Head of caudate nucleus (tissue), 42 donors: Measurements from ENCODE around the gene IZUMO1R.
"Not testable (repeated sequence)": the region's sequence is repeated elsewhere in the genome, so short reads cannot be mapped to it uniquely, and the experiment has no call there.

Experiments used
- DNase-seq, 42 donors: peaks; one replicate each; pipeline versions ENCODE4 v3.0.0 to v3.0.0-alpha.2; 2020 to 2021; ENCODE audit warnings: mixed read lengths in 7 of 42
- intact Hi-C: fragments of 100-400 bp; cut with DNase I; formaldehyde crosslinking; loops from one replicate; pipeline ENCODE4 v1.15.0; 2022

The IZUMO1R gene

DNA sequence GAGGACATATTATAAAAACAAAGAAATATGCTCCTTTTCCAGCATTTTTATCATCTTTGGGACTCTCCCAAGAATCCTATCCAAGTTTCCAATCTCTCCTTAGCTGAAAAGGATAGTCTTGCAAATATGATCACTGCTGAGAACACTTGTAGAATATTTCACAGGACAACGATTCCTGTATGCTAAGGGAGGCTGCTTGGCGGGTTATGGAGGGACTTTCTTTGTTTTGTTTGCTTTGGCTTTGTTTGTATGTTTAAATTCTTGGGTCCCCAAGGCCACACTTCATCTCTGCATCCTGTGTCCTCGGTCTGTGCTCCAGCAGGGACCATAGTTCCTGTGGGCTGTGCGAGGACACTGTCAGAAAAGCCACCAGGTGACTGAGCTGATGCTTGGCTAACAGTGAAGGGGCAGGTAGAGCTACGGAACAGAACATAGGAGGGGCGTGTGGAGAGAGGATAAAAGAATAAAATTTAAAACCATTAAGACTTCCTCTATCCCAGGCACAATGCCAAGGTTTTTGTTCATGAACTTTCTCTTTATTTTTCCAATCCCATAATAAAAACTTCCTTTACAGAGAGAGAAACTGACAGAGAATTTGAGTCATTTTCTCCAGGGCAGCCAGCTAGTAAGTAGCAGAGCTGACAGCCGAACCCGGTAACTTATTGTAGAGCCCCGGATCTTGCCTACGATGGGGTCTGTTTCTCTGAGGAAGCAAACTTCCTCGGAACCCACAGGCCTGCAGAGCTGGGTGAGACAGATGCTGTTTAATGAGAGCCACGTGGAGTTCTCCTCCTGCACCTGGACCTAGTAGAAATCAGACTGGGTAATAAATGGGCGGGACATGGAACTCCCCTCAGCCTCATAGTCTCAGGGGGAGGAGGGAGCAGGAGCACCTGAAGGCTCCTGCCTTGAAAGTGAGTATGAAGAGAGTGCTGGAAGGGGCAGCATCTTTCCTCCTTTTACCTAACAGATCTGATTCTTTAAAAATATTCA is at the start of gene IZUMO1R:
IZUMO1R (plus strand) TSS at position 615 of the 993 bp plus-strand sequence. CDS start 1,057 bp downstream, outside the sequence.
- no peak for DNase-seq
- intact Hi-C loops, result no loop called here

DNA sequence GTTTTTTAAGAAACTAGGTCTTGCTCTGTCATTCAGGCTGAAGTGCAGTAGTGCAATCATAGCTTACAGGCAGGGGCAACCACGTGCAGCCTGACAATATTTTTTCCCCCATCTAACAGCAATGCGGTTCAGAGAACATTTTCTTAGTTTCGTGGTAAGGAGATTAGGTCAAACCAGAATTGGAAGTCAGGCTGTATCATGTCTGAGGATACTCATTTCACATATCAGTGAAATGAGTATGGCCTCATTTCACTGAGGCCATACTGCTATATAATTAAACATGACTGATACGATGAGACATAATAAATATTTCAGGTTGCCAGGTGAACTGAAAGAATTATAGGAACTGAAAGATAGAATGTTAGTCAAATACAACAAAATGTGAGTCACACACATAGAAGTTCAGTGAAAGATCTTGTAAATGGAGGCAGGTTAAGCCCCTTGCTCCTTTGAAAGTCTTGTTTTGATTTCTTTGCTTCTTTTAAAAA is 32.5 kb upstream of the IZUMO1R start:
- intact Hi-C loops, result no loop called here
- no peak for DNase-seq

DNA sequence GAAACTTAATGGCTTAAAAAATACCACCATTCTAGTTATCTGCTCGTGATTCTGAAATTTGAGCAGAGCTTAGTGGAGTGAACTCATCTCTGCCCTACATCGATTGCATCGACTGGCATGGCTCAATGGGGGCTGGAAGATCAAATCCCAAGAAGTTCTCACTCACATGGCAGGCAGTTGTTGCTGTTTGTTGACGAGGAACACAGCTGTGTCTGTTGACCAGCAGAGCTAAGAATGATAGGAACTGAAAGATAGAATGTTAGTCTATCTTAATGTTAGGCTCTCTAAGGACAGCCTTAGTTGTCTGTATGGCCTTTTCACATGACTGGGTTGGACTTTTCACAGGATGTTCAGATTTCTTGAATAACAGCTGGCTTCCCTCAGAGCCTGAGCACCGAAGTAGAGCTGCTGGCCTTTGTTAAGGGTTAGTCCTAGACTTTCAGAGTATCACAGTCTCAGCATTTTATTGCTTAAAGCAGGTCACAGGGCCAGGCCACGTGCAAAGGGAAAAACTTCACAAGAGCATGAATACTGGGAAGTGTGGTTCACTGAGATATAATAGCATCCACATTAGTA is 31.6 kb upstream of the IZUMO1R start:
- intact Hi-C loops, result no loop called here
- DNase-seq, result no peak

DNA sequence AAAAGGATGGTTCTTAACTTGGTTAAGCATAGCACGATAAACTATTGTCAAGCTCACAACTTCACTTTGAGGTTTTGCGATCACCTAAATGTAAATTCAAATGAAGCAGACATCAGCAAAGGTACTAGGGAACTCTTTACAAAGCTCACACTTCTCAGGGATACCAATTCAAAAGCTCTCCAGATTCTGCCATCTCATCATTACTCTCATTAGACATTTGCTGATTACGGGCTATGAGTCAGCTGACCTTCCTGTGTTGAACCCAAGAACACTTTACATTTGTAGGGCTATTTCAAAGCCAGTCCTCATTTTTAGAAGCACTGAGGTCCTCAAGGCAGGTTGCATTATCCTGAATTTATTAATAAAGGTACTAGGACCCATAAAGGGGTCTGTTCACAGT is 28.4 kb upstream of the IZUMO1R start:
- DNase-seq, result no peak
- intact Hi-C loops, result no loop called here

DNA sequence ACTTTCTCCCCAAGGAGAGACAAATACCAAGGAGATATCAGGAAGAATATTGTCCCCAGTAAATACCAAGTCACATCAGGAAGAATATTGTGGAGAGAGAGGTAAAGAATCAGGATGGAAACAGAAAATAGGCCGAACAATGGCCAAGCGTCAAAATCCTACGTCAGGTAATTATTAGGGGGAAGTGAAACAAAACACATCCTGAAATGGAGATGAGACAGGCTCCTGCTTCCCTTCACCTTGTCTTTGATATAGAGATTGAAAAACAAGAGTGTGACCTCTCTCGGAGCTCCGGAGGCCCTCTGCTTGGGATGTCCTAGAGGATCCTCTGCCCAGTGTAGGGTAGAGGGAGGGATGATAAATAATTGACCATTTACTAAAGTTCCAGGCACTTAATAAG is 27.4 kb upstream of the IZUMO1R start:
- no peak for DNase-seq
- intact Hi-C loops, result no loop called here

DNA sequence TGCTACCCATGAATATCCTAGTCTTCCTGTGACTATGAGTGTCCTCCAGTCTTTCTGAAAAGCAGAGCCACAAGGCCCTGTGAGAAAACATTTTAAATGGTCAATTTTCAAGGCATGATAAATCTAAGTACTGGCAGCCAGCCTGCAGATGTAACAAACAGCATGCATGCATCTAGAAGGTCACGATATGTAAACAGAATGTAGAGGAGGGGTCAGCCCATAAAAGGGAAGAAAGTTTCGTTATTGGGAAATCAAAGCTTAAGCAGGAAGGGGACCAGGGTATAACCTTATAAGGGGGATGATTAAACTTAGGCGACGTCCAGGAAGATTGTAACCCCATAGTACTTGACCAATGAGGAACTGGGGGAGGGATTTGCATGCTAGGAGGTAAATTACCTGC is 26.2 kb upstream of the IZUMO1R start:
- DNase-seq, intact Hi-C loops: not testable (repeated sequence)

DNA sequence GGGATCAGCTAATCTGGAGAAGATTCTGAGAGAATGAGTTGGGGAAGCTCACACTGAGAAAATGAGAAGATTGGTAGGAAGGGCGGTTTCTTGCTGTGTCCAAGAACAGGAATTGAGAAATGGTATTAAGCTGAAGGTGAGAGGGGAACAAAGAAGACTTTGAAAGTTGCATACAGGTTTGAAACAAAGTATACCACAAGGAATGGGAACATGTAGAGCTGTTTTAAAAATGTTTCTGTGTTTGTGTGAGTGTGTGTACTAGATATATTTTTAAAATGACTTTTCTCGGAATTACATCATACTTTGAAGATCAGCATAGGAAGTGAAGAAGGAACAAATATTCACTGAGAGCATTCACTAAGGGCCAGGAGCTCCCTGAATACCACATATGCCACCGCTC is 24.4 kb upstream of the IZUMO1R start:
- intact Hi-C loops, result no loop called here
- DNase-seq, result no peak

DNA sequence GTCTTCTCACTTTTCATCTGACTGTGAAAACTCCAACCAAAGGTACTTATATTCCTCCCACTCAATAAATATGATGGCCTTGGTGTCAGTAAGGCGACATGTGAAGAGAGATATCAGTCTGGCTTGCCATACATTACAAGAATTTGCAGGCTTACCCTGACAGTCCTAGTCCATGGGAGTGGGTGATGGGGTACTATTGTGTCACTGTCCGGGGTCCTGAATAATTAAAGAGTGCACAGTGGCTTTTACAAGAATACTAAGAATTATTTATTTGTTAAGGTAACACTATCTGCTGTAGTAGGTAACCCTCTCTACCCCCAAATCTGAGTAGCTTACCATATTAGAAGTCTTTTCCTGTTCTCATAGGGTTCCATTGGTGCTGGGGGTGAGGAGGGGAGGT is 23.1 kb upstream of the IZUMO1R start:
- intact Hi-C loops, result no loop called here
- DNase-seq, result no peak

DNA sequence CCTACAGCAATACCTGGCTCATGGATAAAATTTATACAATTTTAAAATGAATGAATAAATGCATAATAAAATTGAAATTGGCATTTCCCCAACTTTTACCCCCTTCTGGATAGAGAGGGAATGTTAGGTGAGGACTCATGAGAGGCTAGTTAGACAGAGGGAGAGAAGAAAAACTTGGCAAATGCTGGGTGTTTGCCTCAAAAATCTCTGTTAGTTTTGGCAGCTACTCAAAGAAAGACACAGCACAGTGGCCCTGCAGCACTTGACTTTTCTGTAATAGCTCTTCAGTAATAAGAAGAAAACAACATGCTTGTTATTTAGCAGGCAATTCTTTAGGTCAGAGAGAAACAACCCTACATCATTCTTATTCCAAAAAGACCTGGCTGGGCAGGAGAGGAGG is 20.7 kb upstream of the IZUMO1R start:
- intact Hi-C loops, result no loop called here
- DNase-seq, result no peak

DNA sequence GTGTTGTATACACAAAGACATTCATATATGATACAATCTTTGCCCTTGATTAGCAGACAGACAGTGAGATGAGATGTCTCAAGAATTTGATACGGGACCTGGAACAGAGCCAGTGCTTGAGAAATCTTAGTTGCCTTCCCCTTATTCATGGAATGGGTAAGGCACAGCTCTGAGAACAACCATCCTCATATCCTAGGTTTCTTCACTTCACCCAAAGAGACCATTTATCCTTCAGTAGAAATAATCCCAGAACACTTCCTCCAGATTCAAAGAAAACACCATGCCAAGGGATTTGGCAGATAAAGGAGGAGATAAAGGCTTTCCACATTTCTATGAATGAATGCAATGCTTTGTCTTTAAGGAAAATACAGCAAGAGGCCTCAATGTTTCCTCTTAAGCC is 8.8 kb upstream of the IZUMO1R start:
- DNase-seq, result no peak
- intact Hi-C loops, result no loop called here

DNA sequence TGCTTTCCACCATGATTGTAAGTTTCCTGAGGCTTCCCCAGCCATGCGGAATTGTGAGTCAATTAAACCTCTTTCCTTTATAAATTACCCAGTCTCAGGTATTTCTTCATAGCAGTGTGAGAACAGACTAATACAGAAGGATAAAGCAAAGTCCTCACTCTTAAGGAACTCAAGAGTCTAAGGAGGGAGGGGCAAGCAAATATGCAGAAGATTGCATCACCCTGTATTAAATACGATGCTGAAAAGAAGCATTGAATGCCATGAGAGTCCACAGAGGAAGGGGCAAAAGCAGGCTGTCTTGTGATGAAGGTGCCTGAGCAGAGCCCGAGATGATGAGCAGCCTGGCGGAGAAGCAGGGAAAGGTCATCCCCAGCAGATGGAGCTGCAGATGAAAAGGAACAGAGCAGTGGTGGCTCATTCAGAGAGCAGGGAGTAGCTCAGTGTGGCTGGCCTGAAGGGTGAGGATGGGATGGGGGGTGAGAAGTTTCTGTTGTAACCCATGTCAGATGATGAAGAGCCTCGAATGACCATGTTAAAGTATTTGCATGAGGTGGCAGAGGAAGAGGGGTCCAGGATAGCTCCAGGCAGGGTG is 6.3 kb upstream of the IZUMO1R start:
- no peak for DNase-seq
- intact Hi-C loops, result no loop called here

DNA sequence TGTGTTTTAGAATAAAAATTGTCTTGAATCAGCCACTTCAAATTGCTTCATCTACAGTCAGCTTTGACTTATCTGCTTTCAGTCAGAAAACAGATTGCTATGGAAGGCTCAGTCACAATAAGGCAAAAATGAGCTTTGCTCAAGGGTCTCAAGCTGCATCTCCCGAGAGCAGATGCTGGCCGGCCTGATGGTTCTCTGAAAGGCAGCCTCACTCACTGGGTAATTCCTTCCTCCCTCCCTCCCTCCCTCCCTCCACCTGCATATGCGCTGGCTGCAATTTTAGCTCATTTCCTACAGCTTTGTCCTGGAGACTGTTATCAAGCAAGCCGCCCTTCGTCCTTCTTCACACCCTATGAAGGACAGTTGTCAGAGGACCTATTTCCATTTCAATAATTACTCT is 1.6 kb upstream of the IZUMO1R start:
- DNase-seq, result peak in 1 of 42 donors; percentile 9
- intact Hi-C loops, result no loop called here

DNA sequence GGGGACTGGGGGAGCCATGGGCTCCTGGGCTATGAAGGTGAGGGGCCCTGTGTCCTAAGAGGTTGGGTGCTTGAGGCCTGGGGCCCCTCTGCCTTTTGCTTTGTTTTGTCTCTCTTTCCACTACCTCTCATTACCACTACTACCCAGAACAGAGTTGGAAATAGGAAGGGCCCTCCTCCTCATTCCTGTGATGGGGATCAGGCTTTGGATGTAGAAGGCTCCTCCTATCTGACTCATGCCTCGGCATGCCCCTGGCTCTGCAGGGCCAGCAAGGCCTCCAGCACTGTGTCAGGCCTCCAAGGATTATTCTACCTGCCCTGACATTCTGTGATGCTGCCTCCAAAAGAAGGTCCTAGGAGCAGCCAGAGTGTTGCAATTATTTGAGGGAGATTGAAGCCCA is 766 bp downstream of the IZUMO1R start:
- intact Hi-C loops, result no loop called here
- no peak for DNase-seq

DNA sequence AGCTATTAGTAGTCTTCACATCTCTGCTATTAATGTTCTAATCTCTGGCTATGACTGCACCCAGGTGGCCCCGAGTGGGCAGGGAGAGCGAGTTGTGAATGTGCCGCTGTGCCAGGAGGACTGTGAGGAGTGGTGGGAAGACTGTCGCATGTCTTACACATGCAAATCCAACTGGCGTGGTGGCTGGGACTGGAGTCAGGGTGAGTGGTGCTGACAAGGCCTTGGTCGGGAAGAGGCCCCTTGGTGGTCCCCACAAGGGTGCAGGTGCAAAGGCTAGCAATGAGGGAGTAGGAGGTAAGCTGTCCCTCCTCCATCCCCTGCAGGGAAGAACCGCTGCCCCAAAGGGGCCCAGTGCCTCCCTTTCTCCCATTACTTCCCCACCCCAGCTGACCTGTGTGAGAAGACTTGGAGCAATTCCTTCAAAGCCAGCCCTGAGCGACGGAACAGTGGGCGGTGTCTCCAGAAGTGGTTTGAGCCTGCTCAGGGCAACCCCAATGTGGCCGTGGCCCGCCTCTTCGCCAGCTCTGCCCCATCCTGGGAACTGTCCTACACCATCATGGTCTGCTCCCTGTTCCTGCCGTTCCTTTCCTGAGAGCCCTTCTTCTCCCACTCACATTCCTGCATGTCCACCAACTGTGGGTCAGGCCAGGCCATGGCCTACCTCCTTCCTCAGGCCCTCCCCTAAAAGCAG is 2.9 kb downstream of the IZUMO1R start:
- no peak for DNase-seq
- intact Hi-C loops, result no loop called here

DNA sequence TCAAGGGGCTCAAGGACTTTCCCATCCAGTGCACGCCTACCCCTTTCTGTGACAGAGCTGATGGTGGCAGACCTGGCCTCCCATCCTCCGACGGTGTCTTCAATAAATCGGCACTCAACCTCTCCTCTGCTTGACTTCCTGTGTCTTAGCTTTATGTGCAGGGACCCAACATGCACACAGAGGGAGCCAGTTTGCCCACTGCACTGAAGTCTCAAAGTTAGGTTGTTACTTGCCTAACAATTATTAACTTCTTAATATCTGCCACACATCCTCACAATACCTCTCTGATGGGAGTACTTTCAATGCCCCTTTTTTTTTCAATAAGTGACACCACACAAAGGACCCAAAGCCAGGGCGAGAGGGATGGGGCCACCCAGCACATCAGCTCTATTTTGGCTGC is 3.6 kb downstream of the IZUMO1R start:
- no peak for DNase-seq
- intact Hi-C loops, result no loop called here

DNA sequence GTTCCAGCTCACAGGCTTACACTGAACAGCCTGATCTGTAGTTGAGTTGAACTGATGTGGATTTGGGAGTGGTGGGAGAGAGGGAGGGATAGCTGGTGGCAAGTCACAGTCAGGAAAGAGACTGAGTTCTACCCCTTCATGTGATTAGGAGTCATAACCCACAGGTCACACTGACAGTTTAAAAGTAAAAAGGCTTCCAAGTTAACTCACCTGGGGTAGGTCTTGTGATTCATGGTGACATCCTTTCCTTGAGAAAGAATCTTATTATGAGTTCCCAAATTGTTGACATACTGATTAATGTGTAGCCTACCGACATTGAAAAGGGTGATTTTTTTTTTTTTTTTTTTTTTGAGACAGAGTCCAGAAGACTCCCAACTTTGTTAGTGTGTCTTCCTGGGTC is 5.4 kb downstream of the IZUMO1R start:
- intact Hi-C loops, result no loop called here
- no peak for DNase-seq

DNA sequence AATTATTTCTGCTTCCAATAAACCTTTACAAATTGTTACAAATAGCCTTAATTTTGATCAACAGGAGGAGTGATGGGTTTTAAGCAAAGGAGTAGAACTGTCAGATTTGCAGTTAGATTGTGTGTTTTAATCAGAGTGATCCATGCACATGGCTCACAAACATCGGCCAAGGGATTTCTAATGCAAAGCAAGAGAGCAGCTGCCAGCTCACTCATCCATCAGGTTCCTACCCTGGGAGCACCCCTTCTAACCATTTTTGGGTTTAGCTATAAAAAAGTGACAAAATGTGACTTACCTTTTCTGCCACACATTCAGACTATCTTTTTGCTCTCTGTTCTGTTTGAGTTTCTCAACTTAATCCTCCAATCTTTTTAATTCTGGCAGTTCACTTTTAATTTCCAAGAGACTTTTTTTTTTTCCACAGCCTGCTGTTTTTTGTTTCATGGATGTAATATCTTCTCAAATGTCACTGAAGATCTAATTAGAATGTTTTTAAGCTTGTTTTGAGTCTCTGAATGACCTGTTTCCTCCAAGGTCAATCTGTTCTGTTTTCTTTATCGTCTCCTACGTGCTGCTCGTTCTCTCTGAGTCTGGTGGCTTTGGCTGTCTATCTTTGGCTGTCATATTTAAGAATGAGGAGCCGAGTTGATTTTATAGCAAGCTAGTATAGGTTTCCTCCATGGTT is 6.0 kb downstream of the IZUMO1R start:
- intact Hi-C loops, result no loop called here
- no peak for DNase-seq

DNA sequence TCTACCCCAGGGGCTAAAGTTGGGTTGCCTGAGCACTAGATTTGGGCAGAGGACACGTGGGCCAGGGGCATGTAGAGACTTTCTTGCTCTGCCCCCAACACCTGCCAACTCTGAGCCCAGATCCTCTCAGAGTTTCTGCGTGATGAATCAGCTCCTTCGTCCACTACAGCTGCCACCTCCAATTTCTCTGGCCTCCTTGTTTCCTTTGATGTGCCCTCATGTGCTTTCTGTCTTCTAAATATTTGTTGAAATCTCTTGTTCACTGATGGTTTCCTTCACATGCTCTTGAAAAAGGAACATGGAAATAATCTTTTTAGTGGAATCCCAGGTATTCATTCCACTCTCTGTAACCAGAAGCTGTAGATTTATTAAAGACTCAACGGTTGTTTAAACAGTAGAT is 8.0 kb downstream of the IZUMO1R start:
- intact Hi-C loops, result no loop called here
- no peak for DNase-seq

DNA sequence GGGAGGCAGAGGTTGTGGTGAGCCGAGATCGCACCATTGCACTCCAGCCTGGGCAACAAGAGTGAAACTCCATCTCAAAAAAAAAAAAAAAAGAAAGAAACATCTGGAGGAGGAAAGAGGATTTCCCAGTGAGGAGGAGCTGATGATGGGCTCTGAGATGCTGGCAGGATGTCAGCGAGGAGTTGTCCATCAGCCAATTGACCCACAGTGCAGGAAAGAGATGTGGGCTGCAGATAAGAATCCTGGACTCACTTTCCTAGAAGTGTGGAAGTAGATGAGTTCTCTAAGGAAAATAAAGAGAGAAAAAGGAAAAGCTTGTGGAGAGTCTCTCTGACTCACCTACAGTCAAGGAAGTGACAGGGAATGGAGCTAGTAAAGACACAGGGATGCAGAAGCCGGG is 9.7 kb downstream of the IZUMO1R start:
- intact Hi-C loops, result no loop called here
- no peak for DNase-seq
